ENCODE measurements around the gene STK32C. TPM values are rescaled to one million over a fixed set of nuclear protein-coding genes. Genes with fewer than 3 reads are reported as not detected.

STK32C gene
- total RNA-seq, 2 donors from 2014 or later, result 8.4 to 9.9 TPM

DNA sequence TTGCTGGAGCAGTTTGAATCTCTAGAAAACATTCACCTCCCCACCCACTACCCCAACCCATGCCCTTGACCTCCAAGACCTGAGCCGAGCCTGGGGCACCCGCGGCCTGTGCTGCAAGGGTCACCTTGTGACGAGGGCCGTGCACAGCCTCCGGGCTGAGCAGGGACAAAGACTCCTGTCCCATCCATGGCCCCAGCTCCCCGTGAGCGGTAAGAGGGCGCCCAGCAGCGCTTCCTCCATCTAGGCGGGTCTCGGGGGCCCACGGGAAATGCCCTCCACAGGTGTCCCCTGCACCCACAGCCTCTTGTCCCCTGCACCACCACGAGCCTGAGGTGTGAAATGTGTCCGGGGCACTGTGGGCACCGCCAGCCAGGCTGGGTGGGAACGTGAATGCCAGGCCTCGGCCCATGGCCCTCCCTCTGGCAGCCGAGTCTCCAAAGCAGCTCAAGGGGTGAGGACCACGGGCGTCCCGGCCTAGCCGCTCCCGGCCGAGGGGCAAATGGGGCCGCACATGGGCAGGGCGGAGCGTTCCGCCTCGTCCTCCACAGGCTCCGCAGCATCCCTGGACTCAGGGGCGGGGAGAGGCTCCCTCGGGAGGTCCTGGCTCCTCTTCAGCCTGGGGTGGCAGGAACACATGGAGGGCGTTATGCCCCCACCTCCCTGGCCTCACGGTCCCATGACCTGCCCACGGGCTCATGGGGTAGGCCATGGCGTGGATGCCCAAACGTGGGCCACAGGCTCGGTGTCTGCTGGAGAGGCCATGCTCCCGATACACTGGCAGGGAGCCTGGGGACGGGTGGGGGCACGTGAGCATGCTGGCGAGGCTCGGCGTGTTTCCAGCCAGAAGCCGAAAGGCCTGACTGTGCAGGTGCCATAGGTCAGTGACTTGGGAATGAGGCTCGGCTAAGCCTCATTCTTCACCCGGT, 100.0 kb downstream of the STK32C start:
- H3K27ac ChIP-seq (ENCODE audit: low read depth, low read length), result no peak overlapping the region
- no peaks in the 10 kb centered on the region for H3K27me3 ChIP-seq (ENCODE audit: control insufficient read depth, insufficient read depth, low read length, poor library complexity, severe bottlenecking)
- Mint-ChIP-seq H3K9me3 (no peaks in the 10 kb centered on the region), H3K27ac (no peak overlapping the region), H3K4me1 (no peaks in the 10 kb centered on the region), H3K4me3 (no peak overlapping the region), H3K27me3 (ENCODE audit: insufficient read depth) (no peaks in the 10 kb centered on the region), H3K36me3 (ENCODE audit: low read depth) (no peaks in the 10 kb centered on the region)
- TF ChIP-seq, protein P1, sequence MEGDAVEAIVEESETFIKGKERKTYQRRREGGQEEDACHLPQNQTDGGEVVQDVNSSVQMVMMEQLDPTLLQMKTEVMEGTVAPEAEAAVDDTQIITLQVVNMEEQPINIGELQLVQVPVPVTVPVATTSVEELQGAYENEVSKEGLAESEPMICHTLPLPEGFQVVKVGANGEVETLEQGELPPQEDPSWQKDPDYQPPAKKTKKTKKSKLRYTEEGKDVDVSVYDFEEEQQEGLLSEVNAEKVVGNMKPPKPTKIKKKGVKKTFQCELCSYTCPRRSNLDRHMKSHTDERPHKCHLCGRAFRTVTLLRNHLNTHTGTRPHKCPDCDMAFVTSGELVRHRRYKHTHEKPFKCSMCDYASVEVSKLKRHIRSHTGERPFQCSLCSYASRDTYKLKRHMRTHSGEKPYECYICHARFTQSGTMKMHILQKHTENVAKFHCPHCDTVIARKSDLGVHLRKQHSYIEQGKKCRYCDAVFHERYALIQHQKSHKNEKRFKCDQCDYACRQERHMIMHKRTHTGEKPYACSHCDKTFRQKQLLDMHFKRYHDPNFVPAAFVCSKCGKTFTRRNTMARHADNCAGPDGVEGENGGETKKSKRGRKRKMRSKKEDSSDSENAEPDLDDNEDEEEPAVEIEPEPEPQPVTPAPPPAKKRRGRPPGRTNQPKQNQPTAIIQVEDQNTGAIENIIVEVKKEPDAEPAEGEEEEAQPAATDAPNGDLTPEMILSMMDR (conservative IDR thresholded peaks at IDR 0.05), result no peak
- no peak overlapping the region for H3K9ac ChIP-seq (ENCODE audit: extremely low read depth, low read length, poor library complexity, severe bottlenecking)
- no peak overlapping the region for H3K4me3 ChIP-seq (ENCODE audit: low read length)
- no peaks in the 10 kb centered on the region for H3K9me3 ChIP-seq (ENCODE audit: control insufficient read depth, low read length)
- 90% methylated on average over 29 to 48 of the region's 48 CpGs for WGBS, 2 experiments (ENCODE audit: insufficient coverage in 1 of 2, insufficient read length in 1 of 2)
- H3K36me3 ChIP-seq (ENCODE audit: control insufficient read depth, insufficient read depth, low read length), result no peaks in the 10 kb centered on the region
- DNase-seq, result no peak
- H3K4me1 ChIP-seq (ENCODE audit: control insufficient read depth, insufficient read depth, low read length), result no peaks in the 10 kb centered on the region

- Mint-ChIP-seq H3K27ac (no peak overlapping the region), H3K4me3 (no peak overlapping the region), H3K27me3 (ENCODE audit: insufficient read depth) (no peaks in the 10 kb centered on the region), H3K4me1 (no peaks in the 10 kb centered on the region), H3K36me3 (ENCODE audit: low read depth) (no peaks in the 10 kb centered on the region), H3K9me3 (no peaks in the 10 kb centered on the region)
- TF ChIP-seq, protein P1 (conservative IDR thresholded peaks at IDR 0.05), result no peak
- Histone ChIP-seq H3K36me3 (ENCODE audit: control insufficient read depth, insufficient read depth, low read length) (no peaks in the 10 kb centered on the region), H3K9me3 (ENCODE audit: control insufficient read depth, low read length) (no peaks in the 10 kb centered on the region), H3K9ac (ENCODE audit: extremely low read depth, low read length, poor library complexity, severe bottlenecking) (no peak overlapping the region), H3K4me3 (ENCODE audit: low read length) (no peak overlapping the region), H3K27ac (ENCODE audit: low read depth, low read length) (no peak overlapping the region), H3K4me1 (ENCODE audit: control insufficient read depth, insufficient read depth, low read length) (no peaks in the 10 kb centered on the region), H3K27me3 (ENCODE audit: control insufficient read depth, insufficient read depth, low read length, poor library complexity, severe bottlenecking) (no peaks in the 10 kb centered on the region)
- 93 to 96% methylated on average over 22 to 29 of the region's 29 CpGs for WGBS, 2 experiments (ENCODE audit: insufficient coverage in 1 of 2, insufficient read length in 1 of 2)
- DNase-seq, result no peak
Observed at GRCh38 chr10:132206806-132207535, 100.8 kb downstream of the STK32C start.

DNA sequence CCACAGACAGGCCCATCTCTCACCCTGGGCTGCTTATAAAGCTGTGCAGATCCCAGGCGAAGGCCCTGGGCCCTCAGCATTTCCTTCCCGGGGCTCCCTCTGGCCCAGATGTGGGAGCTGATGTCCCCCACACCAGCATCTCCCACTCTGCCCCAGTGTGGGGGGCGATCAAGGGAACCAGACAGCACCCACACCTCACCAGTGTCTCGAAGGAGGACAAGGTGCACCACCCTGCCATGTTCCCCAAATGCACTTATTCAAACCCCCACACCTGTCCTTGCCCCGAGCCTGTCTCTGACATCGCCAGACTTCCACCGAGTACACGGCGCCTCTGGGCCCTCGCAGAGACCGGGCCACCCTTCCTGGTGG, 101.4 kb downstream of the STK32C start:
- H3K9me3 ChIP-seq (ENCODE audit: control insufficient read depth, low read length), result no peaks in the 10 kb centered on the region
- no peak overlapping the region for H3K4me3 ChIP-seq (ENCODE audit: low read length)
- H3K27ac ChIP-seq (ENCODE audit: low read depth, low read length), result no peak overlapping the region
- 93% methylated on average over 11 of the region's 11 CpGs; no CpG with 5 or more reads in 1 of the 2 experiments for whole genome bisulfite sequencing, 2 experiments (ENCODE audit: insufficient coverage in 1 of 2, insufficient read length in 1 of 2)
- H3K9me3 Mint-ChIP-seq, result no peaks in the 10 kb centered on the region
- H3K4me3 Mint-ChIP-seq, result no peak overlapping the region
- H3K36me3 Mint-ChIP-seq (ENCODE audit: low read depth), result no peaks in the 10 kb centered on the region
- TF ChIP-seq, protein P1 (conservative IDR thresholded peaks at IDR 0.05), result no peak
- H3K27ac Mint-ChIP-seq, result no peak overlapping the region
- no peaks in the 10 kb centered on the region for H3K36me3 ChIP-seq (ENCODE audit: control insufficient read depth, insufficient read depth, low read length)
- H3K9ac ChIP-seq (ENCODE audit: extremely low read depth, low read length, poor library complexity, severe bottlenecking), result no peak overlapping the region
- no peaks in the 10 kb centered on the region for H3K27me3 ChIP-seq (ENCODE audit: control insufficient read depth, insufficient read depth, low read length, poor library complexity, severe bottlenecking)
- no peaks in the 10 kb centered on the region for H3K27me3 Mint-ChIP-seq (ENCODE audit: insufficient read depth)
- no peaks in the 10 kb centered on the region for H3K4me1 ChIP-seq (ENCODE audit: control insufficient read depth, insufficient read depth, low read length)
- DNase-seq, result no peak
- no peaks in the 10 kb centered on the region for H3K4me1 Mint-ChIP-seq

Data from endodermal cell (in vitro differentiated cells).